Liver (tissue), 3 donors: ENCODE measurements around the gene ZG16B.

Source experiments
- EGR1 ChIP-seq, 2 donors: IDR thresholded peaks; 2 replicates each; pipeline ENCODE4 v1.6.1; 2016 to 2018; ENCODE audit warnings: antibody characterized with exemption in 2 of 2, low read depth in 2 of 2
- FOXA1 ChIP-seq: IDR thresholded peaks from 2 replicates; pipeline ENCODE4 v1.6.1; 2016; ENCODE audit warnings: antibody characterized with exemption
- GABPA ChIP-seq, 2 donors: IDR thresholded peaks in 1 of 2; conservative IDR thresholded peaks in 1 of 2; 2 replicates each; pipeline ENCODE4 v1.6.1; 2016; ENCODE audit warnings: antibody characterized with exemption in 2 of 2, mild to moderate bottlenecking in 1 of 2, moderate library complexity in 1 of 2
- HNF4A ChIP-seq, 2 donors: conservative IDR thresholded peaks; 2 replicates each; pipeline ENCODE4 v1.6.1; 2016; ENCODE audit warnings: antibody characterized with exemption in 2 of 2, mild to moderate bottlenecking in 2 of 2
- JUND ChIP-seq, 2 donors: IDR thresholded peaks; 2 replicates each; pipeline ENCODE4 v1.6.1; 2016; ENCODE audit warnings: antibody characterized with exemption in 2 of 2
- SP1 ChIP-seq: IDR thresholded peaks from 2 replicates; pipeline ENCODE4 v1.6.1; 2018; ENCODE audit warnings: antibody characterized with exemption, mild to moderate bottlenecking
- TAF1 ChIP-seq: conservative IDR thresholded peaks from 2 replicates; pipeline ENCODE4 v1.6.1; 2016; ENCODE audit warnings: antibody characterized with exemption, mild to moderate bottlenecking
- YY1 ChIP-seq: IDR thresholded peaks from 2 replicates; pipeline ENCODE4 v1.6.1; 2016; ENCODE audit warnings: antibody characterized with exemption, mild to moderate bottlenecking
- TF ChIP-seq, protein P1 (sequence below): fragments of 150-350 bp; IDR thresholded peaks from 2 replicates; pipeline ENCODE4 v1.5.1; 2017; ENCODE audit warnings: improper control_type of control experiment, low read depth, low read length; ENCODE audit not compliant: missing input control
- TF ChIP-seq, protein P2 (sequence below): IDR thresholded peaks from 2 replicates; pipeline ENCODE4 v1.6.1; 2016; ENCODE audit warnings: antibody characterized with exemption
- TF ChIP-seq, protein P3 (sequence below): IDR thresholded peaks from 2 replicates; pipeline ENCODE4 v1.6.1; 2016; ENCODE audit warnings: antibody characterized with exemption, mild to moderate bottlenecking
- donor health status: healthy.
- donor health status: healthy.

DNA sequence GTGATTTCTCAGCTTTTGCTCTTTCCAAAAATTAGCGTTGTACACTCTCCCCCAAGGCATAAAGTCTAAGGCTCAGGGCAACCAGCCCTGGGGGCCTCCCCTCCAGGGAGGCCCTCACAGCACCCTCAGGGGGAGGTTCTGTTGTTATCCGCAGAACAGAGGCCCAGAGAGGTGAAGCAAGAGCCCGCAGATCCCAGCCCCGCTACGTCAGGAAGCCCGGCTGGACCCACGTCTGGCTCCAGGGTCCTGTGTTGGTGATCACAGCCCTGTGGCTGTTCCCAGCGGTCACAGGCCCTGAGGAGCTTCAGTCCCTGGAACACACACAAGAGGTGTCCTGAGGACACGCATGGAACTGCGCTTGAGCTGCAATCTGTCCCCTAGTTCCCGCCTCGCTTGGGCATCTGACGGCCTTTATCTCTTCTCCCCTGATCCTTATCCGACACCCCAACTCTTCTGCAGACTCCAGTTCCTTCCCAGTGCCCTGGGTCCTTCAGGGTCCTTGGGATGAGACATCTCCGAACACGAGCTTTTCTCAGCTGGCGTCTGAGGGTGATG is 1.1 kb upstream of the ZG16B start:
- TF ChIP-seq, protein P1, sequence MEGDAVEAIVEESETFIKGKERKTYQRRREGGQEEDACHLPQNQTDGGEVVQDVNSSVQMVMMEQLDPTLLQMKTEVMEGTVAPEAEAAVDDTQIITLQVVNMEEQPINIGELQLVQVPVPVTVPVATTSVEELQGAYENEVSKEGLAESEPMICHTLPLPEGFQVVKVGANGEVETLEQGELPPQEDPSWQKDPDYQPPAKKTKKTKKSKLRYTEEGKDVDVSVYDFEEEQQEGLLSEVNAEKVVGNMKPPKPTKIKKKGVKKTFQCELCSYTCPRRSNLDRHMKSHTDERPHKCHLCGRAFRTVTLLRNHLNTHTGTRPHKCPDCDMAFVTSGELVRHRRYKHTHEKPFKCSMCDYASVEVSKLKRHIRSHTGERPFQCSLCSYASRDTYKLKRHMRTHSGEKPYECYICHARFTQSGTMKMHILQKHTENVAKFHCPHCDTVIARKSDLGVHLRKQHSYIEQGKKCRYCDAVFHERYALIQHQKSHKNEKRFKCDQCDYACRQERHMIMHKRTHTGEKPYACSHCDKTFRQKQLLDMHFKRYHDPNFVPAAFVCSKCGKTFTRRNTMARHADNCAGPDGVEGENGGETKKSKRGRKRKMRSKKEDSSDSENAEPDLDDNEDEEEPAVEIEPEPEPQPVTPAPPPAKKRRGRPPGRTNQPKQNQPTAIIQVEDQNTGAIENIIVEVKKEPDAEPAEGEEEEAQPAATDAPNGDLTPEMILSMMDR: no peak
- no peak for TF ChIP-seq GABPA (IDR thresholded peaks at IDR 0.05 in 1 of 2, conservative IDR thresholded peaks at IDR 0.05 in 1 of 2)
- no peak for TF ChIP-seq YY1
- no peak for TF ChIP-seq TAF1
- TF ChIP-seq, protein P2, sequence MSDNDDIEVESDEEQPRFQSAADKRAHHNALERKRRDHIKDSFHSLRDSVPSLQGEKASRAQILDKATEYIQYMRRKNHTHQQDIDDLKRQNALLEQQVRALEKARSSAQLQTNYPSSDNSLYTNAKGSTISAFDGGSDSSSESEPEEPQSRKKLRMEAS: no peak
- TF ChIP-seq, protein P3, sequence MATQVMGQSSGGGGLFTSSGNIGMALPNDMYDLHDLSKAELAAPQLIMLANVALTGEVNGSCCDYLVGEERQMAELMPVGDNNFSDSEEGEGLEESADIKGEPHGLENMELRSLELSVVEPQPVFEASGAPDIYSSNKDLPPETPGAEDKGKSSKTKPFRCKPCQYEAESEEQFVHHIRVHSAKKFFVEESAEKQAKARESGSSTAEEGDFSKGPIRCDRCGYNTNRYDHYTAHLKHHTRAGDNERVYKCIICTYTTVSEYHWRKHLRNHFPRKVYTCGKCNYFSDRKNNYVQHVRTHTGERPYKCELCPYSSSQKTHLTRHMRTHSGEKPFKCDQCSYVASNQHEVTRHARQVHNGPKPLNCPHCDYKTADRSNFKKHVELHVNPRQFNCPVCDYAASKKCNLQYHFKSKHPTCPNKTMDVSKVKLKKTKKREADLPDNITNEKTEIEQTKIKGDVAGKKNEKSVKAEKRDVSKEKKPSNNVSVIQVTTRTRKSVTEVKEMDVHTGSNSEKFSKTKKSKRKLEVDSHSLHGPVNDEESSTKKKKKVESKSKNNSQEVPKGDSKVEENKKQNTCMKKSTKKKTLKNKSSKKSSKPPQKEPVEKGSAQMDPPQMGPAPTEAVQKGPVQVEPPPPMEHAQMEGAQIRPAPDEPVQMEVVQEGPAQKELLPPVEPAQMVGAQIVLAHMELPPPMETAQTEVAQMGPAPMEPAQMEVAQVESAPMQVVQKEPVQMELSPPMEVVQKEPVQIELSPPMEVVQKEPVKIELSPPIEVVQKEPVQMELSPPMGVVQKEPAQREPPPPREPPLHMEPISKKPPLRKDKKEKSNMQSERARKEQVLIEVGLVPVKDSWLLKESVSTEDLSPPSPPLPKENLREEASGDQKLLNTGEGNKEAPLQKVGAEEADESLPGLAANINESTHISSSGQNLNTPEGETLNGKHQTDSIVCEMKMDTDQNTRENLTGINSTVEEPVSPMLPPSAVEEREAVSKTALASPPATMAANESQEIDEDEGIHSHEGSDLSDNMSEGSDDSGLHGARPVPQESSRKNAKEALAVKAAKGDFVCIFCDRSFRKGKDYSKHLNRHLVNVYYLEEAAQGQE: no peak
- no peak for TF ChIP-seq JUND (IDR thresholded peaks at IDR 0.05)
- TF ChIP-seq FOXA1: no peak
- TF ChIP-seq SP1: no peak
- no peak for TF ChIP-seq EGR1 (IDR thresholded peaks at IDR 0.05; ENCODE audit: low read depth in 2 of 2)
- no peak for TF ChIP-seq HNF4A (conservative IDR thresholded peaks at IDR 0.05)
